GM12878 (cell line): ENCODE measurements around the gene SLC9C1. TPM values are rescaled to one million over a fixed set of nuclear protein-coding genes. Genes with fewer than 3 reads are reported as not detected.

Source experiments
- ATAC-seq: fragments of 200-7000 bp; cut with Tn5 transposase; 3 replicates; pipeline ENCODE4 v1.9.1; 2020; ENCODE audit warnings: mild to moderate bottlenecking, moderate library complexity
- BruUV-seq: library from RNA; stranded (reverse); fragments of 400-500 nt; replicated peaks from 2 replicates; lab custom pipeline; 2021; lab: Mats Ljungman, UMichigan
- CTCF ChIA-PET: fragments of 300-600 bp; sonication (Branson Sonifier 250); formaldehyde crosslinking; extraction: SDS; loops from one replicate; lab custom pipeline; 2021; ENCODE audit warnings: inconsistent platforms; lab: Yijun Ruan, JAX
- POLR2A ChIA-PET: fragments of 350-600 bp; formaldehyde crosslinking; extraction: SDS; loops from one replicate; lab custom pipeline; 2021; ENCODE audit warnings: inconsistent platforms; lab: Charles Lee
- RAD21 ChIA-PET: fragments of 300-600 bp; sonication (Branson Sonifier 250); formaldehyde crosslinking; loops from one replicate; lab custom pipeline; 2023; ENCODE audit warnings: antibody characterized with exemption; ENCODE audit not compliant: unreplicated experiment; lab: Charles Lee
- SMC1A ChIA-PET: fragments of 300-600 bp; sonication (Branson Sonifier 250); formaldehyde crosslinking; loops from one replicate; lab custom pipeline; 2023; ENCODE audit not compliant: unreplicated experiment, uncharacterized antibody; lab: Charles Lee
- DNase-seq: peaks from one replicate; pipeline ENCODE4 v3.0.0-alpha.2; 2011; ENCODE audit warnings: low read depth, low spot score
- FAIRE-seq: peaks from 3 replicates; lab custom pipeline; 2011; peaks lifted over from hg19 to GRCh38; lab: Jason Lieb, UNC
- H2AFZ ChIP-seq: 2 replicates; pipeline ENCODE4 v1.6.0; 2011; ENCODE audit warnings: low read depth, low read length, control low read depth; ENCODE audit not compliant: control insufficient read depth
- H3K27ac ChIP-seq: 2 replicates; pipeline ENCODE4 v1.5.1; 2011; ENCODE audit warnings: control low read depth; ENCODE audit not compliant: control insufficient read depth, insufficient read depth
- H3K27me3 ChIP-seq, 2 experiments: replicated peaks in 1 of 2; 2 replicates each; pipeline versions ENCODE4 v1.6.0 to v1.6.1; 2011; ENCODE audit warnings: low read length in 1 of 2; ENCODE audit not compliant: control insufficient read depth in 2 of 2, insufficient read depth in 2 of 2
- H3K36me3 ChIP-seq, 2 experiments: 2 replicates each; pipeline ENCODE4 v1.5.1; 2011; ENCODE audit warnings: low read length in 1 of 2; ENCODE audit not compliant: control insufficient read depth in 2 of 2, insufficient read depth in 2 of 2
- H3K4me1 ChIP-seq: 2 replicates; pipeline ENCODE4 v1.6.1; 2011; ENCODE audit warnings: mild to moderate bottlenecking, low read length, moderate library complexity, mixed read lengths; ENCODE audit not compliant: control insufficient read depth, insufficient read depth
- H3K4me2 ChIP-seq: 2 replicates; pipeline ENCODE4 v1.6.0; 2011; ENCODE audit warnings: control low read depth; ENCODE audit not compliant: control insufficient read depth, insufficient read depth
- H3K4me3 ChIP-seq: fragments of 200-600 bp; sonication (generic); 2 replicates; pipeline ENCODE4 v1.5.1; 2016
- H3K79me2 ChIP-seq: 2 replicates; pipeline ENCODE4 v1.6.0; 2011; ENCODE audit warnings: low read length; ENCODE audit not compliant: control insufficient read depth, insufficient read depth
- H3K9ac ChIP-seq: 2 replicates; pipeline ENCODE4 v1.8.0; 2011; ENCODE audit warnings: low read length, control low read depth, mixed read lengths; ENCODE audit not compliant: control insufficient read depth, insufficient read depth
- H3K9me3 ChIP-seq: replicated peaks from 3 replicates; pipeline ENCODE4 v1.5.1; 2011; ENCODE audit warnings: mild to moderate bottlenecking, low read length; ENCODE audit not compliant: control insufficient read depth, insufficient read depth
- H4K20me1 ChIP-seq: 2 replicates; pipeline ENCODE4 v1.6.0; 2011; ENCODE audit not compliant: control insufficient read depth, insufficient read depth
- BMI1 ChIP-seq: fragments of 450-650 bp; IDR thresholded peaks from 2 replicates; pipeline ENCODE4 v1.6.1; 2016; ENCODE audit warnings: mild to moderate bottlenecking, moderate library complexity, borderline replicate concordance
- CBX3 ChIP-seq: fragments of 200-600 bp; sonication (generic); IDR thresholded peaks from 2 replicates; pipeline ENCODE4 v1.6.1; 2016; ENCODE audit warnings: low read depth, borderline replicate concordance
- CHD4 ChIP-seq: fragments of 200-600 bp; sonication (generic); IDR thresholded peaks from 2 replicates; pipeline ENCODE4 v1.6.1; 2016; ENCODE audit warnings: mild to moderate bottlenecking
- CREB1 ChIP-seq: IDR thresholded peaks from 2 replicates; pipeline ENCODE4 v1.6.1; 2012; ENCODE audit warnings: low read depth, mild to moderate bottlenecking, inconsistent platforms
- GATAD2B ChIP-seq: fragments of 450-650 bp; conservative IDR thresholded peaks from 2 replicates; pipeline ENCODE4 v1.6.1; 2017; ENCODE audit warnings: low read depth, mild to moderate bottlenecking, moderate library complexity
- KAT2A ChIP-seq: conservative IDR thresholded peaks from 2 replicates; pipeline ENCODE4 v1.6.1; 2011; ENCODE audit warnings: low read depth, low read length; ENCODE audit not compliant: control insufficient read depth
- KDM1A ChIP-seq: fragments of 200-600 bp; sonication (generic); IDR thresholded peaks from 2 replicates; pipeline ENCODE4 v1.6.1; 2016; ENCODE audit warnings: borderline replicate concordance
- NBN ChIP-seq: fragments of 450-650 bp; IDR thresholded peaks from 2 replicates; pipeline ENCODE4 v1.6.1; 2016
- SREBF2 ChIP-seq: IDR thresholded peaks from 2 replicates; pipeline ENCODE4 v1.6.1; 2012; ENCODE audit warnings: mild to moderate bottlenecking, low read length
- SRF ChIP-seq, 2 experiments: IDR thresholded peaks; 2 replicates each; pipeline ENCODE4 v1.6.1; 2011; ENCODE audit warnings: low read depth in 2 of 2, low read length in 2 of 2, mild to moderate bottlenecking in 1 of 2, moderate library complexity in 1 of 2
- TAF1 ChIP-seq: IDR thresholded peaks from 2 replicates; pipeline ENCODE4 v1.6.1; 2011; ENCODE audit warnings: mild to moderate bottlenecking, low read depth, low read length, borderline replicate concordance
- TCF7 ChIP-seq: IDR thresholded peaks from 2 replicates; pipeline ENCODE4 v1.6.1; 2014; ENCODE audit warnings: antibody characterized with exemption, borderline replicate concordance
- WGBS: methylation state at CpG from one replicate; pipeline ENCODE4 v1.1.6; 2016; ENCODE audit warnings: low lambda C conversion rate; ENCODE audit not compliant: insufficient replicate concordance, insufficient coverage; ENCODE audit errors: missing lambda C conversion rate; 5-methylcytosine and 5-hydroxymethylcytosine counted together
- in situ Hi-C: fragments of 300-500 bp; cut with MboI; formaldehyde crosslinking; loops from 9 replicates; pipeline ENCODE4 v1.14.3; 2018; ENCODE audit warnings: mixed read lengths
- intact Hi-C: fragments of 100-400 bp; cut with micrococcal nuclease; formaldehyde crosslinking; loops from one replicate; pipeline ENCODE4 v1.14.2; 2022; ENCODE audit not compliant: unreplicated experiment
- polyA plus RNA-seq, 11 experiments: library from polyadenylated mRNA; depleted of rRNA in 4 of 11; unstranded in 6 of 11; stranded (reverse) in 5 of 11; fragments of >200 nt; fragmentation: Nextera tagmentation in 4 of 11; fragmentation: Illumina TruSeq in 1 of 11; extraction: Ambion mirVana in 4 of 11; extraction: Trizol in 1 of 11; gene quantifications; 1 replicate in 1 of 11; 2 replicates in 10 of 11; pipeline versions ENCODE4 v1.2.1 to v1.2.3, GENCODE V29; 2011 to 2016; ENCODE audit warnings: inconsistent platforms in 2 of 11, missing spikeins in 2 of 11, low read depth in 1 of 11
- total RNA-seq, 4 experiments: library from RNA; depleted of rRNA in 3 of 4; stranded (reverse); fragments of >200 nt in 3 of 4; fragmentation: Illumina TruSeq in 1 of 4; extraction: Trizol in 1 of 4; gene quantifications; 2 replicates each; pipeline versions ENCODE4 v1.2.1 to v1.2.3, GENCODE V29; 2013 to 2021
- TF ChIP-seq, protein P1 (sequence below): fragments of 450-650 bp; IDR thresholded peaks from 2 replicates; pipeline ENCODE4 v1.6.1; 2017; ENCODE audit warnings: mild to moderate bottlenecking, moderate library complexity
- TF ChIP-seq, protein P2 (sequence below): fragments of 450-650 bp; conservative IDR thresholded peaks from 2 replicates; pipeline ENCODE4 v1.6.1; 2017; ENCODE audit warnings: mild to moderate bottlenecking, moderate library complexity
- TF ChIP-seq, protein P3 (sequence below): fragments of 450-650 bp; formaldehyde crosslinking; IDR thresholded peaks from 2 replicates; pipeline ENCODE4 v1.4.0; 2022; ENCODE audit warnings: mild to moderate bottlenecking, moderate library complexity

The SLC9C1 gene
- total and polyA plus RNA-seq, 10 of the 15 experiments (the other 5 are each of a cell fraction or from before 2014, with no cell fraction given) = not detected

DNA sequence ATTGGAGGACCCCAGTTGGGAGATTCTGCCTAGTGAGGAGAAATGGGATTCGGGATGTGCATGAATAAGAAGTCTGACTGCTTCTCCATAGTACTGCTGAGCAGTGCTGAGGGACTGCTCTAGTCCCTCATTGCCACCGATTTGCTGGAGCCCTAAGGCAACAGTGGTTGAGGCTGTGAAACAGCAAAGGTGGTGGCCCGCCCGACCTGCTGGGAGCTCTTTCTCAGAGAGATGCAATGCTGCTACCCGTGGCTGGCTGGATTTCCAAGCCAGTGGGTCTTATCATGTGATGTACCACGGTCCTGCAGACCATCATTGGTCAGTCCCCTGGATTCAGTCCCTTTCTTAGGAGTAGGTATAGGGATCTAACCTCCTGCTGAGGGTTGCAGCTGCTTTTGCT is 118.4 kb downstream of the SLC9C1 start:
- ChIA-PET CTCF (no interaction called here), POLR2A (no interaction called here), RAD21 (no interaction called here), SMC1A (no interaction called here)
- in situ Hi-C loops (no loop called here), intact Hi-C loops (no loop called here)
- no peaks in the 10 kb centered on the region for H3K79me2 ChIP-seq
- no peaks in the 10 kb centered on the region for H4K20me1 ChIP-seq
- no peak for FAIRE-seq
- H3K27me3 ChIP-seq = no peaks in the 10 kb centered on the region
- H3K4me3 ChIP-seq = no peak overlapping the region
- DNase-seq = no peak
- H3K9me3 ChIP-seq = no peaks in the 10 kb centered on the region
- H2AFZ ChIP-seq = no peak overlapping the region
- ATAC-seq = no peak
- H3K9ac ChIP-seq = no peak overlapping the region
- no peaks in the 10 kb centered on the region for H3K4me1 ChIP-seq
- no peak overlapping the region for H3K27ac ChIP-seq
- H3K4me2 ChIP-seq = no peak overlapping the region
- 72% methylated on average over 6 of the region's 6 CpGs for WGBS
- BruUV-seq = no TSS peak
- H3K36me3 ChIP-seq = no peaks in the 10 kb centered on the region
- no peak for TF ChIP-seq CHD4
- no peak for TF ChIP-seq GATAD2B
- no peak for TF ChIP-seq SRF (IDR thresholded peaks at IDR 0.05; ENCODE audit: low read depth in 2 of 2, low read length in 2 of 2)
- TF ChIP-seq BMI1 = no peak
- TF ChIP-seq CBX3 = no peak
- no peak for TF ChIP-seq NBN
- TF ChIP-seq, protein P1, sequence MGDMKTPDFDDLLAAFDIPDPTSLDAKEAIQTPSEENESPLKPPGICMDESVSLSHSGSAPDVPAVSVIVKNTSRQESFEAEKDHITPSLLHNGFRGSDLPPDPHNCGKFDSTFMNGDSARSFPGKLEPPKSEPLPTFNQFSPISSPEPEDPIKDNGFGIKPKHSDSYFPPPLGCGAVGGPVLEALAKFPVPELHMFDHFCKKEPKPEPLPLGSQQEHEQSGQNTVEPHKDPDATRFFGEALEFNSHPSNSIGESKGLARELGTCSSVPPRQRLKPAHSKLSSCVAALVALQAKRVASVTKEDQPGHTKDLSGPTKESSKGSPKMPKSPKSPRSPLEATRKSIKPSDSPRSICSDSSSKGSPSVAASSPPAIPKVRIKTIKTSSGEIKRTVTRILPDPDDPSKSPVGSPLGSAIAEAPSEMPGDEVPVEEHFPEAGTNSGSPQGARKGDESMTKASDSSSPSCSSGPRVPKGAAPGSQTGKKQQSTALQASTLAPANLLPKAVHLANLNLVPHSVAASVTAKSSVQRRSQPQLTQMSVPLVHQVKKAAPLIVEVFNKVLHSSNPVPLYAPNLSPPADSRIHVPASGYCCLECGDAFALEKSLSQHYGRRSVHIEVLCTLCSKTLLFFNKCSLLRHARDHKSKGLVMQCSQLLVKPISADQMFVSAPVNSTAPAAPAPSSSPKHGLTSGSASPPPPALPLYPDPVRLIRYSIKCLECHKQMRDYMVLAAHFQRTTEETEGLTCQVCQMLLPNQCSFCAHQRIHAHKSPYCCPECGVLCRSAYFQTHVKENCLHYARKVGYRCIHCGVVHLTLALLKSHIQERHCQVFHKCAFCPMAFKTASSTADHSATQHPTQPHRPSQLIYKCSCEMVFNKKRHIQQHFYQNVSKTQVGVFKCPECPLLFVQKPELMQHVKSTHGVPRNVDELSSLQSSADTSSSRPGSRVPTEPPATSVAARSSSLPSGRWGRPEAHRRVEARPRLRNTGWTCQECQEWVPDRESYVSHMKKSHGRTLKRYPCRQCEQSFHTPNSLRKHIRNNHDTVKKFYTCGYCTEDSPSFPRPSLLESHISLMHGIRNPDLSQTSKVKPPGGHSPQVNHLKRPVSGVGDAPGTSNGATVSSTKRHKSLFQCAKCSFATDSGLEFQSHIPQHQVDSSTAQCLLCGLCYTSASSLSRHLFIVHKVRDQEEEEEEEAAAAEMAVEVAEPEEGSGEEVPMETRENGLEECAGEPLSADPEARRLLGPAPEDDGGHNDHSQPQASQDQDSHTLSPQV = no peak
- TF ChIP-seq SREBF2 = no peak
- TF ChIP-seq, protein P2, sequence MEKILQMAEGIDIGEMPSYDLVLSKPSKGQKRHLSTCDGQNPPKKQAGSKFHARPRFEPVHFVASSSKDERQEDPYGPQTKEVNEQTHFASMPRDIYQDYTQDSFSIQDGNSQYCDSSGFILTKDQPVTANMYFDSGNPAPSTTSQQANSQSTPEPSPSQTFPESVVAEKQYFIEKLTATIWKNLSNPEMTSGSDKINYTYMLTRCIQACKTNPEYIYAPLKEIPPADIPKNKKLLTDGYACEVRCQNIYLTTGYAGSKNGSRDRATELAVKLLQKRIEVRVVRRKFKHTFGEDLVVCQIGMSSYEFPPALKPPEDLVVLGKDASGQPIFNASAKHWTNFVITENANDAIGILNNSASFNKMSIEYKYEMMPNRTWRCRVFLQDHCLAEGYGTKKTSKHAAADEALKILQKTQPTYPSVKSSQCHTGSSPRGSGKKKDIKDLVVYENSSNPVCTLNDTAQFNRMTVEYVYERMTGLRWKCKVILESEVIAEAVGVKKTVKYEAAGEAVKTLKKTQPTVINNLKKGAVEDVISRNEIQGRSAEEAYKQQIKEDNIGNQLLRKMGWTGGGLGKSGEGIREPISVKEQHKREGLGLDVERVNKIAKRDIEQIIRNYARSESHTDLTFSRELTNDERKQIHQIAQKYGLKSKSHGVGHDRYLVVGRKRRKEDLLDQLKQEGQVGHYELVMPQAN = no peak
- TF ChIP-seq KDM1A = no peak
- TF ChIP-seq, protein P3, sequence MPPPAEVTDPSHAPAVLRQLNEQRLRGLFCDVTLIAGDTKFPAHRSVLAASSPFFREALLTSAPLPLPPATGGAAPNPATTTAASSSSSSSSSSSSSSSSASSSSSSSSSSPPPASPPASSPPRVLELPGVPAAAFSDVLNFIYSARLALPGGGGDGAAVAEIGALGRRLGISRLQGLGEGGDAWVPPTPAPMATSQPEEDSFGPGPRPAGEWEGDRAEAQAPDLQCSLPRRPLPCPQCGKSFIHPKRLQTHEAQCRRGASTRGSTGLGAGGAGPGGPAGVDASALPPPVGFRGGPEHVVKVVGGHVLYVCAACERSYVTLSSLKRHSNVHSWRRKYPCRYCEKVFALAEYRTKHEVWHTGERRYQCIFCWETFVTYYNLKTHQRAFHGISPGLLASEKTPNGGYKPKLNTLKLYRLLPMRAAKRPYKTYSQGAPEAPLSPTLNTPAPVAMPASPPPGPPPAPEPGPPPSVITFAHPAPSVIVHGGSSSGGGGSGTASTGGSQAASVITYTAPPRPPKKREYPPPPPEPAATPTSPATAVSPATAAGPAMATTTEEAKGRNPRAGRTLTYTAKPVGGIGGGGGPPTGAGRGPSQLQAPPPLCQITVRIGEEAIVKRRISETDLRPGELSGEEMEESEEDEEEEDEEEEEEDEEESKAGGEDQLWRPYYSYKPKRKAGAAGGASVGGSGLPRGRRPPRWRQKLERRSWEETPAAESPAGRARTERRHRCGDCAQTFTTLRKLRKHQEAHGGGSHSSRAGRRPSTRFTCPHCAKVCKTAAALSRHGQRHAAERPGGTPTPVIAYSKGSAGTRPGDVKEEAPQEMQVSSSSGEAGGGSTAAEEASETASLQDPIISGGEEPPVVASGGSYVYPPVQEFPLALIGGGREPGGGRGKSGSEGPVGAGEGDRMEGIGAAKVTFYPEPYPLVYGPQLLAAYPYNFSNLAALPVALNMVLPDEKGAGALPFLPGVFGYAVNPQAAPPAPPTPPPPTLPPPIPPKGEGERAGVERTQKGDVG (CRISPR knock-in tag) = no peak
- no peak for TF ChIP-seq CREB1
- TF ChIP-seq TAF1 = no peak
- TF ChIP-seq KAT2A = no peak
- TF ChIP-seq TCF7 = no peak
